Lower lobe of right lung (tissue), 2 donors: ENCODE measurements around the gene MAST3. TPM values are rescaled to one million over a fixed set of nuclear protein-coding genes. Genes with fewer than 3 reads are reported as not detected.

Source experiments
- ATAC-seq, 2 donors: fragments of 200-7000 bp; cut with Tn5 transposase; one replicate each; pipeline ENCODE4 v1.9.1; 2020 to 2022; ENCODE audit warnings: mild to moderate bottlenecking in 2 of 2, moderate library complexity in 2 of 2
- DNase-seq: peaks from one replicate; pipeline ENCODE4 v3.0.0-alpha.2; 2020
- H3K27ac ChIP-seq: fragments of 200-600 bp; one replicate; pipeline ENCODE4 v1.8.0; 2022
- H3K27me3 ChIP-seq: fragments of 200-600 bp; one replicate; pipeline ENCODE4 v1.8.0; 2022; ENCODE audit warnings: low read depth
- H3K36me3 ChIP-seq: fragments of 200-600 bp; one replicate; pipeline ENCODE4 v1.8.0; 2022; ENCODE audit warnings: mild to moderate bottlenecking
- H3K4me1 ChIP-seq: fragments of 200-600 bp; one replicate; pipeline ENCODE4 v1.8.0; 2022
- H3K4me3 ChIP-seq: fragments of 200-600 bp; one replicate; pipeline ENCODE4 v1.8.0; 2022; ENCODE audit warnings: mild to moderate bottlenecking
- H3K9me3 ChIP-seq: fragments of 200-600 bp; one replicate; pipeline ENCODE4 v1.8.0; 2022
- CTCF ChIP-seq: fragments of 200-600 bp; IDR thresholded peaks from one replicate; pipeline ENCODE4 v1.8.0; 2022; ENCODE audit warnings: antibody characterized with exemption, mild to moderate bottlenecking
- intact Hi-C: fragments of 100-400 bp; cut with DNase I; formaldehyde crosslinking; loops from one replicate; pipeline ENCODE4 v1.11.0; 2022
- total RNA-seq: library from RNA; stranded (reverse); fragmentation: NEBNext Ultra II Directional; extraction: Animal tissue kit (Norgen Biotek cat#: 25700); gene quantifications from one replicate; pipeline ENCODE4 v1.2.1, GENCODE V29; 2021
- donor health status: DM: no; HTN: yes; CAD: no; lungs with severe emphysema.

The MAST3 gene
- total RNA-seq, 1 donor from 2014 or later: 29.2 TPM

- peak in 1 of 2 donors; percentile 24 for ATAC-seq
- Histone ChIP-seq H3K9me3 (no peaks in the 10 kb centered on the region), H3K4me1 (peaks cover 17% of the 10 kb centered on the region), H3K27me3 (no peaks in the 10 kb centered on the region), H3K27ac (peak overlapping the region; percentile 36), H3K4me3 (no peak overlapping the region), H3K36me3 (peaks cover 56% of the 10 kb centered on the region)
- no peak for DNase-seq
- intact Hi-C loops: no loop called here
- no peak for TF ChIP-seq CTCF
Observed at GRCh38 chr19:18122860-18123795, 25.6 kb downstream of the MAST3 start.

GRCh38 chr19:18123819-18124218, 26.2 kb downstream of the MAST3 start:
- intact Hi-C loops: no loop called here
- ATAC-seq: no peak
- Histone ChIP-seq H3K27me3 (no peaks in the 10 kb centered on the region), H3K36me3 (peaks cover 63% of the 10 kb centered on the region), H3K4me3 (no peak overlapping the region), H3K4me1 (peaks cover 10% of the 10 kb centered on the region), H3K27ac (no peak overlapping the region), H3K9me3 (no peaks in the 10 kb centered on the region)
- TF ChIP-seq CTCF: no peak
- DNase-seq: no peak

- ATAC-seq: no peak
- no peaks in the 10 kb centered on the region for H3K4me1 ChIP-seq
- TF ChIP-seq CTCF: no peak
- H3K27me3 ChIP-seq: no peaks in the 10 kb centered on the region
- H3K36me3 ChIP-seq: peaks cover 84% of the 10 kb centered on the region
- no peak overlapping the region for H3K27ac ChIP-seq
- DNase-seq: no peak
- H3K9me3 ChIP-seq: no peaks in the 10 kb centered on the region
- no peak overlapping the region for H3K4me3 ChIP-seq
- intact Hi-C loops: no loop called here
Observed at GRCh38 chr19:18126097-18126496, 28.5 kb downstream of the MAST3 start.

GRCh38 chr19:18128044-18128443, 30.5 kb downstream of the MAST3 start:
- Histone ChIP-seq H3K36me3 (peaks cover 86% of the 10 kb centered on the region), H3K9me3 (no peaks in the 10 kb centered on the region), H3K4me1 (no peaks in the 10 kb centered on the region), H3K4me3 (no peak overlapping the region), H3K27me3 (no peaks in the 10 kb centered on the region), H3K27ac (no peak overlapping the region)
- DNase-seq: no peak
- intact Hi-C loops: no loop called here
- TF ChIP-seq CTCF: no peak
- no peak for ATAC-seq

- peaks cover 88% of the 10 kb centered on the region for H3K36me3 ChIP-seq
- H3K27ac ChIP-seq: no peak overlapping the region
- DNase-seq: no peak
- H3K4me1 ChIP-seq: no peaks in the 10 kb centered on the region
- intact Hi-C loops: no loop called here
- TF ChIP-seq CTCF: no peak
- no peaks in the 10 kb centered on the region for H3K9me3 ChIP-seq
- no peak for ATAC-seq
- no peak overlapping the region for H3K4me3 ChIP-seq
- H3K27me3 ChIP-seq: no peaks in the 10 kb centered on the region
Observed at GRCh38 chr19:18128805-18129204, 31.2 kb downstream of the MAST3 start.
